ENCODE measurements around the gene GPR84.

DNA sequence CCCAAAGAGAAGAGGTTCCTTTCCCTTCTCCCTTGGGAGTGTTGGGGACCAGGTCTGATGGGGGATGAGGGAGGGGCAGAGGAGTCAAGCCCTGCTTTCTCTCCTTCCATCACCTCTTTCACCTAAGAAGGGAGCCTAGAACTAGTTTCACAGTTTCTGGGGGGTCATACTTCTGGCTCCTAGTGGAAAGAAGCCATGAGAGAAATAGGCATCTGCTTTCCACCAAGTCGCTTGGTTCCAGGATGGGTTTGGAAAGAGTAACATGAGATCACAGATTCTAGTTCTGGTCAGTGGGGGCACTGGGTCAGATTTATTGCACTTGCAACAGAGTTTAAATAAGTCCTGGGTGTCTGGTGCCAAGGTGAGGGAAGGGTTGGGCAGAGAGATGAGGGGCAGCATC, 30.7 kb upstream of the GPR84 start:
- TF ChIP-seq, protein P1, sequence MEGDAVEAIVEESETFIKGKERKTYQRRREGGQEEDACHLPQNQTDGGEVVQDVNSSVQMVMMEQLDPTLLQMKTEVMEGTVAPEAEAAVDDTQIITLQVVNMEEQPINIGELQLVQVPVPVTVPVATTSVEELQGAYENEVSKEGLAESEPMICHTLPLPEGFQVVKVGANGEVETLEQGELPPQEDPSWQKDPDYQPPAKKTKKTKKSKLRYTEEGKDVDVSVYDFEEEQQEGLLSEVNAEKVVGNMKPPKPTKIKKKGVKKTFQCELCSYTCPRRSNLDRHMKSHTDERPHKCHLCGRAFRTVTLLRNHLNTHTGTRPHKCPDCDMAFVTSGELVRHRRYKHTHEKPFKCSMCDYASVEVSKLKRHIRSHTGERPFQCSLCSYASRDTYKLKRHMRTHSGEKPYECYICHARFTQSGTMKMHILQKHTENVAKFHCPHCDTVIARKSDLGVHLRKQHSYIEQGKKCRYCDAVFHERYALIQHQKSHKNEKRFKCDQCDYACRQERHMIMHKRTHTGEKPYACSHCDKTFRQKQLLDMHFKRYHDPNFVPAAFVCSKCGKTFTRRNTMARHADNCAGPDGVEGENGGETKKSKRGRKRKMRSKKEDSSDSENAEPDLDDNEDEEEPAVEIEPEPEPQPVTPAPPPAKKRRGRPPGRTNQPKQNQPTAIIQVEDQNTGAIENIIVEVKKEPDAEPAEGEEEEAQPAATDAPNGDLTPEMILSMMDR (IDR thresholded peaks at IDR 0.05) = no peak
- TF ChIP-seq POLR2A (IDR thresholded peaks at IDR 0.05) = no peak
- TF ChIP-seq EP300 (IDR thresholded peaks at IDR 0.05) = no peak
- TF ChIP-seq POLR2AphosphoS5 (IDR thresholded peaks at IDR 0.05) = no peak
